ENCODE data around the gene ZNF777. TPM values are rescaled to one million over a fixed set of nuclear protein-coding genes. Genes with fewer than 3 reads are reported as not detected.
A peak's percentile ranks its signal among the peaks of the same experiment; 100 is the strongest.

ZNF777 gene
- total RNA-seq, 1 experiment from 2014 or later: 12.0 TPM

DNA sequence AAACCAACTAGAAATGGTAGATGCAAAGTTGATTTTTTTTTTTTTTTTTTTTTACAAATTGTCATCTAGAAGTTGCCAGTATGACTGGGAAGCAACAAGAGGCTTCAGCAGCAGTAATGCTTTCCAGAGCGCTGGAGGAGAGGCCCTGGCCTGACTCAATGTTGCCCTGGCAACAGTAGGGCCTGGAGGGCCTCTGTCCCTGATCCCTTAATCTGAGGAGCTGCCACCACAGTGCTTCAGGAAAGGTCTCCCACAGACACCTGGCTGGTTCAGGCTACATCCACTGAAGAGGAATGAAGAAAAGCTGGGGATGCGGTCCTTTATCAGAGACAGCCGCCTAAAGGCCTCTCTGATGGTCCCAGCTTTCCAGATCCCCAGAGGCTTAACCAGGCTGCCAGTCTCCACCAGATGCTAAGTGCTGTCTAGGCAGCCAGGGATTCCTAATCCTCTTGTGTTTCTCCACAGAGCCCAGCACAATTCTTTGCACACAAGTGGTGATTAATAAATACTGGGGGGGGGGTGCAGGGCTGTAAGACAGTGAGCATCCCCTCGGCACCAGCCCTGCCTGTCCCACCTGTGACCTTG is 33.7 kb downstream of the ZNF777 start (continued):
- TF ChIP-seq GRHL2 (CRISPR knock-in tag; IDR thresholded peaks at IDR 0.05; ENCODE audit: insufficient replicate concordance, severe bottlenecking): no peak
- TF ChIP-seq CREM (CRISPR knock-in tag; IDR thresholded peaks at IDR 0.05): no peak
- TF ChIP-seq, protein P1, sequence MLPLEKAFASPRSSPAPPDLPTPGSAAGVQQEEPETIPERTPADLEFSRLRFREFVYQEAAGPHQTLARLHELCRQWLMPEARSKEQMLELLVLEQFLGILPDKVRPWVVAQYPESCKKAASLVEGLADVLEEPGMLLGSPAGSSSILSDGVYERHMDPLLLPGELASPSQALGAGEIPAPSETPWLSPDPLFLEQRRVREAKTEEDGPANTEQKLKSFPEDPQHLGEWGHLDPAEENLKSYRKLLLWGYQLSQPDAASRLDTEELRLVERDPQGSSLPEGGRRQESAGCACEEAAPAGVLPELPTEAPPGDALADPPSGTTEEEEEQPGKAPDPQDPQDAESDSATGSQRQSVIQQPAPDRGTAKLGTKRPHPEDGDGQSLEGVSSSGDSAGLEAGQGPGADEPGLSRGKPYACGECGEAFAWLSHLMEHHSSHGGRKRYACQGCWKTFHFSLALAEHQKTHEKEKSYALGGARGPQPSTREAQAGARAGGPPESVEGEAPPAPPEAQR (CRISPR knock-in tag; IDR thresholded peaks at IDR 0.05): no peak
- TF ChIP-seq ZNF263 (CRISPR knock-in tag; IDR thresholded peaks at IDR 0.05; ENCODE audit: low read depth): no peak

DNA sequence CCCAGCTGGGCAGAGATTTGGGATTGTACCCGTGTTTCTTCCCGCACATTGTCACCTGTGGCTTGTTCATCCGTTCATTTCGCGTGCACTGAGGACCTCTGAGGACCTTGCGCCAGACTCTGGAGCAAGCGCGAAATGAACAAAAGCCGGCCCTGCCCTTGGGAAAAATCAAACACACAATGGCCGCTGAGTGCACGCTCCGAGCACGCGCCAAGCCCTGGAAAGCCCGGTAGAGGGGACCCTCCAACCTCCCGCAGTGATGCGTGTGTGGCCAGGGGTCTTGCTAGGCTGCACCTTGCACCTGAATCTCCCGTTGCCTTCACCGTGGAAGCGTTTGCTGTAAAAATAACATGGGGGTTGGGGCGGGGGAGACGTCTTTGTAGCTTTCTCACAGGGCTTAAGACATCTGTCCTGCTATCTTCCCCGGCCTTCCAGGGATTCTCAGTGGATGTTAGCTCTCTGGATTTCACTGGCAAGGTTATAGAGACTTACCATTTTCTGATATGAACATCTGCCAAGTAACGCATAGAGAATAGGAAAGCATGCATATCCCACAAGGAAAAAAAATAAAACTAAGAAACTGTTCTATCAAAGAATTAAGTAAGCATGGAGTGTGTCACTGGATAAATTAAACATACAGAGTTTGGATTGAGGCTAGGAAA is 37.3 kb downstream of the ZNF777 start:
- Mint-ChIP-seq H3K4me1 (peaks cover 11% of the 10 kb centered on the region), H3K36me3 (no peaks in the 10 kb centered on the region), H3K9me3 (no peaks in the 10 kb centered on the region), H3K4me3 (peak overlapping the region; percentile 57), H3K27ac (no peak overlapping the region), H3K27me3 (ENCODE audit: low read depth) (peaks cover 14% of the 10 kb centered on the region)
- TF ChIP-seq ESRRA (CRISPR knock-in tag; IDR thresholded peaks at IDR 0.05; ENCODE audit: borderline replicate concordance) (no peak), TEAD1 (CRISPR knock-in tag; IDR thresholded peaks at IDR 0.05) (no peak), ZNF121 (CRISPR knock-in tag; IDR thresholded peaks at IDR 0.05) (no peak), MXD4 (CRISPR knock-in tag; IDR thresholded peaks at IDR 0.05; ENCODE audit: borderline replicate concordance) (no peak), HMGA2 (CRISPR knock-in tag; IDR thresholded peaks at IDR 0.05) (no peak), NFATC4 (CRISPR knock-in tag; IDR thresholded peaks at IDR 0.05) (no peak), ZBTB21 (CRISPR knock-in tag; IDR thresholded peaks at IDR 0.05; ENCODE audit: borderline replicate concordance) (no peak), ZNF138 (CRISPR knock-in tag; conservative IDR thresholded peaks at IDR 0.05) (no peak), ZNF263 (CRISPR knock-in tag; IDR thresholded peaks at IDR 0.05; ENCODE audit: low read depth) (no peak), GABPB1 (CRISPR knock-in tag; IDR thresholded peaks at IDR 0.05) (no peak), ZNF396 (CRISPR knock-in tag; IDR thresholded peaks at IDR 0.05; ENCODE audit: borderline replicate concordance) (no peak), FOXJ3 (CRISPR knock-in tag; IDR thresholded peaks at IDR 0.05; ENCODE audit: borderline replicate concordance) (no peak), EMX1 (CRISPR knock-in tag; IDR thresholded peaks at IDR 0.05) (no peak), ZNF317 (CRISPR knock-in tag; IDR thresholded peaks at IDR 0.05; ENCODE audit: borderline replicate concordance, low read depth) (no peak), ZNF219 (CRISPR knock-in tag; IDR thresholded peaks at IDR 0.05; ENCODE audit: borderline replicate concordance) (no peak), SMAD4 (CRISPR knock-in tag; IDR thresholded peaks at IDR 0.05) (no peak)
- TF ChIP-seq, protein P2, sequence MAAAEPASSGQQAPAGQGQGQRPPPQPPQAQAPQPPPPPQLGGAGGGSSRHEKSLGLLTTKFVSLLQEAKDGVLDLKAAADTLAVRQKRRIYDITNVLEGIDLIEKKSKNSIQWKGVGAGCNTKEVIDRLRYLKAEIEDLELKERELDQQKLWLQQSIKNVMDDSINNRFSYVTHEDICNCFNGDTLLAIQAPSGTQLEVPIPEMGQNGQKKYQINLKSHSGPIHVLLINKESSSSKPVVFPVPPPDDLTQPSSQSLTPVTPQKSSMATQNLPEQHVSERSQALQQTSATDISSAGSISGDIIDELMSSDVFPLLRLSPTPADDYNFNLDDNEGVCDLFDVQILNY (CRISPR knock-in tag; IDR thresholded peaks at IDR 0.05): no peak
- TF ChIP-seq, protein P3, sequence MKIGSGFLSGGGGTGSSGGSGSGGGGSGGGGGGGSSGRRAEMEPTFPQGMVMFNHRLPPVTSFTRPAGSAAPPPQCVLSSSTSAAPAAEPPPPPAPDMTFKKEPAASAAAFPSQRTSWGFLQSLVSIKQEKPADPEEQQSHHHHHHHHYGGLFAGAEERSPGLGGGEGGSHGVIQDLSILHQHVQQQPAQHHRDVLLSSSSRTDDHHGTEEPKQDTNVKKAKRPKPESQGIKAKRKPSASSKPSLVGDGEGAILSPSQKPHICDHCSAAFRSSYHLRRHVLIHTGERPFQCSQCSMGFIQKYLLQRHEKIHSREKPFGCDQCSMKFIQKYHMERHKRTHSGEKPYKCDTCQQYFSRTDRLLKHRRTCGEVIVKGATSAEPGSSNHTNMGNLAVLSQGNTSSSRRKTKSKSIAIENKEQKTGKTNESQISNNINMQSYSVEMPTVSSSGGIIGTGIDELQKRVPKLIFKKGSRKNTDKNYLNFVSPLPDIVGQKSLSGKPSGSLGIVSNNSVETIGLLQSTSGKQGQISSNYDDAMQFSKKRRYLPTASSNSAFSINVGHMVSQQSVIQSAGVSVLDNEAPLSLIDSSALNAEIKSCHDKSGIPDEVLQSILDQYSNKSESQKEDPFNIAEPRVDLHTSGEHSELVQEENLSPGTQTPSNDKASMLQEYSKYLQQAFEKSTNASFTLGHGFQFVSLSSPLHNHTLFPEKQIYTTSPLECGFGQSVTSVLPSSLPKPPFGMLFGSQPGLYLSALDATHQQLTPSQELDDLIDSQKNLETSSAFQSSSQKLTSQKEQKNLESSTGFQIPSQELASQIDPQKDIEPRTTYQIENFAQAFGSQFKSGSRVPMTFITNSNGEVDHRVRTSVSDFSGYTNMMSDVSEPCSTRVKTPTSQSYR (CRISPR knock-in tag; IDR thresholded peaks at IDR 0.05): no peak
- TF ChIP-seq, protein P4, sequence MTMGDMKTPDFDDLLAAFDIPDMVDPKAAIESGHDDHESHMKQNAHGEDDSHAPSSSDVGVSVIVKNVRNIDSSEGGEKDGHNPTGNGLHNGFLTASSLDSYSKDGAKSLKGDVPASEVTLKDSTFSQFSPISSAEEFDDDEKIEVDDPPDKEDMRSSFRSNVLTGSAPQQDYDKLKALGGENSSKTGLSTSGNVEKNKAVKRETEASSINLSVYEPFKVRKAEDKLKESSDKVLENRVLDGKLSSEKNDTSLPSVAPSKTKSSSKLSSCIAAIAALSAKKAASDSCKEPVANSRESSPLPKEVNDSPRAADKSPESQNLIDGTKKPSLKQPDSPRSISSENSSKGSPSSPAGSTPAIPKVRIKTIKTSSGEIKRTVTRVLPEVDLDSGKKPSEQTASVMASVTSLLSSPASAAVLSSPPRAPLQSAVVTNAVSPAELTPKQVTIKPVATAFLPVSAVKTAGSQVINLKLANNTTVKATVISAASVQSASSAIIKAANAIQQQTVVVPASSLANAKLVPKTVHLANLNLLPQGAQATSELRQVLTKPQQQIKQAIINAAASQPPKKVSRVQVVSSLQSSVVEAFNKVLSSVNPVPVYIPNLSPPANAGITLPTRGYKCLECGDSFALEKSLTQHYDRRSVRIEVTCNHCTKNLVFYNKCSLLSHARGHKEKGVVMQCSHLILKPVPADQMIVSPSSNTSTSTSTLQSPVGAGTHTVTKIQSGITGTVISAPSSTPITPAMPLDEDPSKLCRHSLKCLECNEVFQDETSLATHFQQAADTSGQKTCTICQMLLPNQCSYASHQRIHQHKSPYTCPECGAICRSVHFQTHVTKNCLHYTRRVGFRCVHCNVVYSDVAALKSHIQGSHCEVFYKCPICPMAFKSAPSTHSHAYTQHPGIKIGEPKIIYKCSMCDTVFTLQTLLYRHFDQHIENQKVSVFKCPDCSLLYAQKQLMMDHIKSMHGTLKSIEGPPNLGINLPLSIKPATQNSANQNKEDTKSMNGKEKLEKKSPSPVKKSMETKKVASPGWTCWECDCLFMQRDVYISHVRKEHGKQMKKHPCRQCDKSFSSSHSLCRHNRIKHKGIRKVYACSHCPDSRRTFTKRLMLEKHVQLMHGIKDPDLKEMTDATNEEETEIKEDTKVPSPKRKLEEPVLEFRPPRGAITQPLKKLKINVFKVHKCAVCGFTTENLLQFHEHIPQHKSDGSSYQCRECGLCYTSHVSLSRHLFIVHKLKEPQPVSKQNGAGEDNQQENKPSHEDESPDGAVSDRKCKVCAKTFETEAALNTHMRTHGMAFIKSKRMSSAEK (CRISPR knock-in tag; IDR thresholded peaks at IDR 0.05; ENCODE audit: borderline replicate concordance): no peak
- no peak for ATAC-seq
- CTCF ChIA-PET: interaction anchor here (0.9 to 3.4 kb wide), 11 partner anchors 9 to 202 kb away, joined by 3 to 30 read pairs (median 9); partner anchors contain the start of genes ZNF777 and ZNF783
- POLR2A ChIA-PET: interaction anchor here (0.8 kb wide), 1 partner anchor 37 kb away, joined by 3 read pairs; the partner anchor contains the start of gene ZNF777
- no peak for DNase-seq (ENCODE audit: low spot score)

Measured in WTC11 (cell line).